Breast epithelium (tissue), 4 donors: Measurements from ENCODE around the gene WRNIP1. TPM values are rescaled to one million over a fixed set of nuclear protein-coding genes. Genes with fewer than 3 reads are reported as not detected.

Source experiments
- DNase-seq, 2 donors: peaks; one replicate each; pipeline ENCODE4 v3.0.0-alpha.2; 2019; ENCODE audit warnings: low spot score in 2 of 2
- H3K27ac ChIP-seq, 2 donors: fragments of 200-600 bp; sonication (generic) in 1 of 2; one replicate each; pipeline ENCODE4 v1.5.1; 2016 to 2019; ENCODE audit warnings: mild to moderate bottlenecking in 1 of 2
- H3K27me3 ChIP-seq, 2 donors: fragments of 200-600 bp; sonication (generic) in 1 of 2; one replicate each; pipeline versions ENCODE4 v1.5.1 to v1.6.0; 2017 to 2019; ENCODE audit warnings: control low read depth in 1 of 2, mild to moderate bottlenecking in 1 of 2
- H3K36me3 ChIP-seq: fragments of 200-600 bp; one replicate; pipeline ENCODE4 v1.5.1; 2019
- H3K4me1 ChIP-seq, 2 donors: fragments of 200-600 bp; sonication (generic); one replicate each; pipeline ENCODE4 v1.5.1; 2016 to 2019; ENCODE audit warnings: control low read depth in 1 of 2
- H3K4me3 ChIP-seq, 3 donors: fragments of 200-600 bp; sonication (generic); 1 replicate in 2 of 3; 2 replicates in 1 of 3; pipeline ENCODE4 v1.5.1; 2016 to 2019; ENCODE audit warnings: mild to moderate bottlenecking in 3 of 3, moderate library complexity in 2 of 3
- H3K9me3 ChIP-seq, 2 donors: fragments of 200-600 bp; sonication (generic) in 1 of 2; one replicate each; pipeline ENCODE4 v1.5.1; 2016 to 2019; ENCODE audit warnings: control low read depth in 1 of 2
- POLR2A ChIP-seq: fragments of 450-650 bp; IDR thresholded peaks from one replicate; pipeline ENCODE4 v1.6.1; 2016; ENCODE audit warnings: antibody characterized with exemption, mild to moderate bottlenecking, moderate library complexity
- POLR2AphosphoS5 ChIP-seq, 3 donors: sonication (generic); formaldehyde crosslinking; IDR thresholded peaks; one replicate each; pipeline ENCODE4 v1.6.1; 2017; ENCODE audit warnings: antibody characterized with exemption in 3 of 3
- intact Hi-C: fragments of 100-400 bp; cut with DNase I; formaldehyde crosslinking; loops from one replicate; pipeline ENCODE4 v1.15.1; 2023; ENCODE audit warnings: low total_unique reads
- total RNA-seq, 3 donors: library from RNA; depleted of rRNA; stranded (reverse); fragments of >200 nt; gene quantifications; one replicate each; pipeline ENCODE4 v1.1.0, GENCODE V29; 2016
- TF ChIP-seq, protein P1 (sequence below), 3 donors: fragments of 450-650 bp; IDR thresholded peaks; one replicate each; pipeline ENCODE4 v1.5.1; 2016 to 2017; ENCODE audit warnings: antibody characterized with exemption in 3 of 3, mild to moderate bottlenecking in 3 of 3, moderate library complexity in 3 of 3

Gene WRNIP1
- total RNA-seq, 3 donors from 2014 or later = 40.6 to 62.3 (median 59.3) TPM

DNA sequence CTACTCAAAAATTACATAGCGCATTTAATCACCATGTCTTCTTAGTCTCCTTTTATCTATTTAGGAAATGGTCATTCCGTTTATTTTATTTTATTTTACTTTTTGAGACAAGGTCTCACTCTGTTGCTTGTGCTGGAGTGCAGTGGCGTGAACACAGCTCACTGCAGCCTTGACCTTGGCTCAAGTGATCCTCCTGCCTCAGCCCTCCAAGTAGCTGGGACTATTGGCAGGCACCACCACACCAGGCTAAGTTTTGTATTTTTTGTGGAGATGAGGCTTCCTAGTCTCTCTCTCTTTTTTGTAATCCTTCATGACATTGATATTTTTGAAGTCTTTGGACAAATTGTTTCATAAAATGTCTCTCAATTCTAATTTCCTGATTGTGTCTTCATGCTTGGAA lies 9.7 kb upstream of the WRNIP1 start:
- Histone ChIP-seq H3K27ac (no peak overlapping the region), H3K4me1 (no peaks in the 10 kb centered on the region), H3K9me3 (no peaks in the 10 kb centered on the region), H3K4me3 (no peak overlapping the region), H3K36me3 (no peaks in the 10 kb centered on the region), H3K27me3 (no peaks in the 10 kb centered on the region)
- TF ChIP-seq POLR2A (no peak), POLR2AphosphoS5 (IDR thresholded peaks at IDR 0.05) (no peak)
- TF ChIP-seq, protein P1, sequence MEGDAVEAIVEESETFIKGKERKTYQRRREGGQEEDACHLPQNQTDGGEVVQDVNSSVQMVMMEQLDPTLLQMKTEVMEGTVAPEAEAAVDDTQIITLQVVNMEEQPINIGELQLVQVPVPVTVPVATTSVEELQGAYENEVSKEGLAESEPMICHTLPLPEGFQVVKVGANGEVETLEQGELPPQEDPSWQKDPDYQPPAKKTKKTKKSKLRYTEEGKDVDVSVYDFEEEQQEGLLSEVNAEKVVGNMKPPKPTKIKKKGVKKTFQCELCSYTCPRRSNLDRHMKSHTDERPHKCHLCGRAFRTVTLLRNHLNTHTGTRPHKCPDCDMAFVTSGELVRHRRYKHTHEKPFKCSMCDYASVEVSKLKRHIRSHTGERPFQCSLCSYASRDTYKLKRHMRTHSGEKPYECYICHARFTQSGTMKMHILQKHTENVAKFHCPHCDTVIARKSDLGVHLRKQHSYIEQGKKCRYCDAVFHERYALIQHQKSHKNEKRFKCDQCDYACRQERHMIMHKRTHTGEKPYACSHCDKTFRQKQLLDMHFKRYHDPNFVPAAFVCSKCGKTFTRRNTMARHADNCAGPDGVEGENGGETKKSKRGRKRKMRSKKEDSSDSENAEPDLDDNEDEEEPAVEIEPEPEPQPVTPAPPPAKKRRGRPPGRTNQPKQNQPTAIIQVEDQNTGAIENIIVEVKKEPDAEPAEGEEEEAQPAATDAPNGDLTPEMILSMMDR (IDR thresholded peaks at IDR 0.05) = no peak
- no peak for DNase-seq
- intact Hi-C loops = no loop called here

DNA sequence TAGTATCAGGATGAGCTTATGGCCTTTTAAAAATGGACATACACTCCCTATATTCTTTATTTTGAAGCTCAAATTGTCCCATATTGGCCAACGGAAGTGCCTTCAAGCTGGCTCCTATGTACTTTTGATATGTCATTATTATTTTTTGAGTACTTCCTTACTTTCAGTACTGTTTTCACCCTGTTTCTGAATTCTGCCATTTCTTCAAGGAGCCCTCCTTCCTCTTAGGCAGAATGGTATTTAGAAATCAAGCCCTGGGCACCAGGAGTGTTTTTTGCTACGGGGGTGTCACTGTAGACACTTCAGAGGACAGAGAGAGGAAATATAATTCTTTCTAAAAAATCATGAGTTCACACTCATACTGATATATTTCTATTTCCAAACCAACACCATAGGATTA lies 9.0 kb upstream of the WRNIP1 start:
- Histone ChIP-seq H3K4me1 (no peaks in the 10 kb centered on the region), H3K27ac (no peak overlapping the region), H3K36me3 (no peaks in the 10 kb centered on the region), H3K9me3 (no peaks in the 10 kb centered on the region), H3K4me3 (no peak overlapping the region), H3K27me3 (no peaks in the 10 kb centered on the region)
- intact Hi-C loops = no loop called here
- TF ChIP-seq POLR2AphosphoS5 (IDR thresholded peaks at IDR 0.05) = no peak
- no peak for TF ChIP-seq POLR2A
- TF ChIP-seq, protein P1 (IDR thresholded peaks at IDR 0.05) = no peak
- no peak for DNase-seq

DNA sequence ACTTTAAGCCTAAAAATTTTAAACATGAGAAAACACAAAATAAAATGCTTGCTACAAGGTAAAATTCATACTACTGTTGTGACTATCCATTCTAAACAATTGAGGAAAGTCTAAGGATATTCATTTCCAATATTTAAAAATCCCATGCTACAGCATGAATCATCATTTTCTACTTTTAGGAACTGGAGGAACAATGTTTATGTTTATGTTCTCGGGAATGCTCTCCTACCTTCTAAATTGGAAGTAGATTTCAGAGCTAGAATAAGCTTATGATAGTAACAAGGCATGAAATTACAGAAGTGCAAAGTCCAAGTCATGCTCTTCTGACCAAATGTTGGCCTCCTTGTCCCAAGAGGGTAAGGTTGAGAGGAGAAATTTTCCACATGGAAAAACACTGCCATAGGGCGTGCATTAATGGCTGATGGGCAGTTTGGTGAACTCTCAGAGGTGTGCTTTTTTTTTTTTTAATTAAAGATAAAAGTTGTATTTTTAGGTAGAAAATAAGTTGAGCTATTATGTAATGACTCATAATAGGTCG lies 8.4 kb upstream of the WRNIP1 start:
- Histone ChIP-seq H3K36me3 (no peaks in the 10 kb centered on the region), H3K4me1 (no peaks in the 10 kb centered on the region), H3K9me3 (no peaks in the 10 kb centered on the region), H3K27me3 (no peaks in the 10 kb centered on the region), H3K27ac (no peak overlapping the region), H3K4me3 (no peak overlapping the region)
- DNase-seq = no peak
- TF ChIP-seq POLR2A = no peak
- TF ChIP-seq, protein P1 (IDR thresholded peaks at IDR 0.05) = no peak
- TF ChIP-seq POLR2AphosphoS5 (IDR thresholded peaks at IDR 0.05) = no peak
- intact Hi-C loops = no loop called here

DNA sequence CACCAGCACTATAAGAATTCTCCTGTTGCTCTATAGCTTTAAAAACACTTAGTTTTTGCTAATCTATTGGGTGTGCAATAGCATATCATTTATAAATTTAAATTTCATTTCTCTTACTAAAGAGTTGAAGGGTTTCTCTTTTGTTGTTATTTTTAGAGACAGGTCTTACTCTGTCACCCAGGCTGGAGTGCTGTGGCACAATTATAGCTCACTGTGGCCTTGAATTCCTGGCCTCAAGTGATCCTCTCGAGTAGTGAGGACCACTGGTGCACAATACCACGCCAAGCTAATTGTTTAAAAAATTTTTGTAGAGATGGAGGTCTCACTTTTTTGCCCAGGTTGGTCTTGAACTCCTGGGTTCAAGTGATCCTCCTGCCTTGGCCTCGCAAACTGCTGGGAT lies 6.2 kb upstream of the WRNIP1 start:
- no peak overlapping the region for H3K27ac ChIP-seq
- intact Hi-C loops = no loop called here

More for the DNA sequence above, 6.2 kb upstream of the WRNIP1 start:
- no peak overlapping the region for H3K4me3 ChIP-seq
- H3K36me3 ChIP-seq = no peaks in the 10 kb centered on the region
- TF ChIP-seq POLR2A (no peak), POLR2AphosphoS5 (IDR thresholded peaks at IDR 0.05) (no peak)
- TF ChIP-seq, protein P1 (IDR thresholded peaks at IDR 0.05) = no peak
- H3K4me1 ChIP-seq = no peaks in the 10 kb centered on the region
- no peaks in the 10 kb centered on the region for H3K9me3 ChIP-seq
- no peaks in the 10 kb centered on the region for H3K27me3 ChIP-seq
- no peak for DNase-seq
